Right lobe of liver (tissue), 6 donors: Measurements from ENCODE around the gene MPDZ. TPM values are rescaled to one million over a fixed set of nuclear protein-coding genes. Genes with fewer than 3 reads are reported as not detected.

ENCODE experiments used
- ATAC-seq, 4 donors: fragments of 200-7000 bp; cut with Tn5 transposase; one replicate each; pipeline ENCODE4 v1.9.1; 2020; ENCODE audit warnings: mild to moderate bottlenecking in 4 of 4, moderate library complexity in 4 of 4
- DNase-seq, 3 donors: peaks; one replicate each; pipeline ENCODE4 v3.0.0-alpha.2; 2020
- H3K27ac ChIP-seq, 3 donors: fragments of 200-600 bp; one replicate each; pipeline ENCODE4 v1.8.0; 2022
- H3K27me3 ChIP-seq, 2 donors: fragments of 200-600 bp; one replicate each; pipeline ENCODE4 v1.8.0; 2022
- H3K36me3 ChIP-seq, 4 donors: fragments of 200-600 bp; sonication (generic) in 1 of 4; one replicate each; pipeline versions ENCODE4 v1.5.1 to v1.8.0; 2017 to 2022; ENCODE audit warnings: control low read depth in 1 of 4
- H3K4me1 ChIP-seq, 4 donors: fragments of 200-600 bp; sonication (generic) in 1 of 4; one replicate each; pipeline versions ENCODE4 v1.5.1 to v1.8.0; 2017 to 2022; ENCODE audit warnings: control low read depth in 1 of 4
- H3K4me3 ChIP-seq, 3 donors: fragments of 200-600 bp; one replicate each; pipeline ENCODE4 v1.8.0; 2022
- H3K9me3 ChIP-seq, 4 donors: fragments of 200-600 bp; sonication (generic) in 1 of 4; one replicate each; pipeline versions ENCODE4 v1.5.1 to v1.8.0; 2017 to 2022; ENCODE audit warnings: control low read depth in 1 of 4
- POLR2A ChIP-seq: fragments of 450-650 bp; IDR thresholded peaks from one replicate; pipeline ENCODE4 v1.6.1; 2017; ENCODE audit warnings: antibody characterized with exemption, mild to moderate bottlenecking
- WGBS: methylation state at CpG from one replicate; pipeline ENCODE4 v1.1.6; 2018; ENCODE audit warnings: low coverage, low lambda C conversion rate; ENCODE audit not compliant: insufficient coverage; ENCODE audit errors: missing lambda C conversion rate; 5-methylcytosine and 5-hydroxymethylcytosine counted together
- intact Hi-C, 2 donors: fragments of 100-400 bp; cut with DNase I; formaldehyde crosslinking; loops; one replicate each; pipeline versions ENCODE4 v1.11.2 to v1.14.1; 2022
- total RNA-seq, 6 experiments: library from RNA; depleted of rRNA in 2 of 6; stranded (reverse); fragments of >200 nt in 2 of 6; fragmentation: NEBNext Ultra II Directional in 3 of 6; extraction: Animal tissue kit (Norgen Biotek cat#: 25700) in 3 of 6; gene quantifications; one replicate each; pipeline versions ENCODE4 v1.1.0 to v1.2.4, GENCODE V29; 2016 to 2023
- TF ChIP-seq, protein P1 (sequence below), 4 donors: fragments of 200-600 bp in 3 of 4; fragments of 450-650 bp in 1 of 4; IDR thresholded peaks; one replicate each; pipeline versions ENCODE4 v1.5.1 to v1.8.0; 2016 to 2022; ENCODE audit warnings: antibody characterized with exemption in 4 of 4, mild to moderate bottlenecking in 2 of 4
- donor health status: DM: no; HTN: yes; CAD: no.
- donor health status: DM: no; HTN: no; CAD: no.
- donor health status: DM: no; HTN: no; CAD: no.
- donor health status: DM: no; HTN: yes; CAD: no.
- donor health status: DM: no; HTN: yes; CAD: no.

Gene MPDZ
- total RNA-seq, 6 experiments from 2014 or later, result 29.3 to 62.8 (median 49.3) TPM

DNA sequence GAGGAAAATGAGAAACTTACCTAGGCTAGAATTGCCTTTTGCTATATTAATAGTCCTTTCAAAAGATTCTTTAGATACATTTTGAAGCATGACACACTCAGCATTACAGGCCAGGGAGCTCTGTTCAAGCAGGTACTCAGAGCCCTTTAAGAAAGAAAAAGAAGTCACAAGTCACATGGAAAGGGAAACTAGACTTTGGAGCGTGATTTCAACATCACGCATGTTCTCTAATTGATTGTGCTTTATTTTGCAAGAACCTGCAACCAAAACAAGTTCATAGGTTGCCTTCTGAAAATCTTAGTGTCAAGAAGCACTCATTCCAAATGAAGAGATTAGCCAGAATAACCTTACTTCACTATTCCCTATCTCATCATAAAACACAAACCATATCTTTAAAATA, 103.8 kb downstream of the MPDZ start:
- intact Hi-C loops, result no loop called here
- Histone ChIP-seq H3K4me1 (peaks cover 0 to 11% (median 4%) of the 10 kb centered on the region in 4 donors), H3K9me3 (no peaks in the 10 kb centered on the region), H3K27me3 (no peaks in the 10 kb centered on the region), H3K4me3 (peak overlapping the region; percentile 10 to 52 (median 39)), H3K27ac (peak overlapping the region; percentile 25 to 74 (median 69)), H3K36me3 (no peaks in the 10 kb centered on the region)
- peak; percentile 82 to 91 (median 84) for ATAC-seq
- peak in 1 of 3 donors; percentile 63 for DNase-seq
- 37% methylated on average over 2 of the region's 2 CpGs for WGBS
- peak; percentile 67 for TF ChIP-seq POLR2A
- TF ChIP-seq, protein P1, sequence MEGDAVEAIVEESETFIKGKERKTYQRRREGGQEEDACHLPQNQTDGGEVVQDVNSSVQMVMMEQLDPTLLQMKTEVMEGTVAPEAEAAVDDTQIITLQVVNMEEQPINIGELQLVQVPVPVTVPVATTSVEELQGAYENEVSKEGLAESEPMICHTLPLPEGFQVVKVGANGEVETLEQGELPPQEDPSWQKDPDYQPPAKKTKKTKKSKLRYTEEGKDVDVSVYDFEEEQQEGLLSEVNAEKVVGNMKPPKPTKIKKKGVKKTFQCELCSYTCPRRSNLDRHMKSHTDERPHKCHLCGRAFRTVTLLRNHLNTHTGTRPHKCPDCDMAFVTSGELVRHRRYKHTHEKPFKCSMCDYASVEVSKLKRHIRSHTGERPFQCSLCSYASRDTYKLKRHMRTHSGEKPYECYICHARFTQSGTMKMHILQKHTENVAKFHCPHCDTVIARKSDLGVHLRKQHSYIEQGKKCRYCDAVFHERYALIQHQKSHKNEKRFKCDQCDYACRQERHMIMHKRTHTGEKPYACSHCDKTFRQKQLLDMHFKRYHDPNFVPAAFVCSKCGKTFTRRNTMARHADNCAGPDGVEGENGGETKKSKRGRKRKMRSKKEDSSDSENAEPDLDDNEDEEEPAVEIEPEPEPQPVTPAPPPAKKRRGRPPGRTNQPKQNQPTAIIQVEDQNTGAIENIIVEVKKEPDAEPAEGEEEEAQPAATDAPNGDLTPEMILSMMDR (IDR thresholded peaks at IDR 0.05), result no peak

DNA sequence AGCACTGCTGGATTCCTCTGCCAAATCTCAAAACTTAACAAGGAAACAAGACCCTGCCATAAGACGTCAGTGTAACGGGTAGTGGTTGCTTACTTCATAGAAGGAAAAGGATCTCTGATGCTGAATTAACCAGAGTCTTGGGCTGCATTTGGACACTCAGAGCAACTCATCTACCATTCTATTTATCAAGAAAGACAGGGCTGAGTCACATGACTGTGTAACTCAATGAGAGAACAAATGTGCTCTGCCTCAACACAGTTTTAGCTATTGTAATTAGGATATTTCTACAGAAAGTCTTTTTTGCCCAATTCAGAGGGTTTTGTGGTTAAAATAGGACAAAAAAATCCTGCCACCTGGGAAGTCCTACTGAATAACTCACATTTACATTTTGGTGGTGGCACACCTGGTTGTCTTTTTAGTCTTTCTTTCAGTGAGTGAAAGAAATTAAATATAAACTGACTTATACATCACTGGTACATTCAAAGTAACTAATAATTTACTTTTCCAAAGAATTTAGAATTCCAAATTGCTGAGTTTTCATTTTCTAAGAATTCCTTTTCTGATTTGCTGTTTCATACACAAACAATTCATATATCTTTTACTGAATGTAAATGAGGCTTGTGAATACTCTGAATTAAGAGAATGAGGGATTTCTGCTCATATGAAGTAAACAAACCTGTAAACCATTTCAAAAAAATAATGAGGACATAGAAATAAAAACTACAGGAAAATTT, 104.4 kb downstream of the MPDZ start:
- intact Hi-C loops, result no loop called here
- TF ChIP-seq POLR2A, result no peak
- TF ChIP-seq, protein P1 (IDR thresholded peaks at IDR 0.05), result no peak
- Histone ChIP-seq H3K27ac (peak overlapping the region; percentile 25 to 74 (median 69)), H3K4me3 (peak overlapping the region; percentile 10 to 52 (median 39)), H3K4me1 (peaks cover 0 to 11% (median 4%) of the 10 kb centered on the region in 4 donors), H3K36me3 (no peaks in the 10 kb centered on the region), H3K9me3 (no peaks in the 10 kb centered on the region), H3K27me3 (no peaks in the 10 kb centered on the region)
- no peak for DNase-seq
- ATAC-seq, result peak; percentile 52 to 69 (median 61)
- WGBS, result 65% methylated on average over 2 of the region's 2 CpGs

DNA sequence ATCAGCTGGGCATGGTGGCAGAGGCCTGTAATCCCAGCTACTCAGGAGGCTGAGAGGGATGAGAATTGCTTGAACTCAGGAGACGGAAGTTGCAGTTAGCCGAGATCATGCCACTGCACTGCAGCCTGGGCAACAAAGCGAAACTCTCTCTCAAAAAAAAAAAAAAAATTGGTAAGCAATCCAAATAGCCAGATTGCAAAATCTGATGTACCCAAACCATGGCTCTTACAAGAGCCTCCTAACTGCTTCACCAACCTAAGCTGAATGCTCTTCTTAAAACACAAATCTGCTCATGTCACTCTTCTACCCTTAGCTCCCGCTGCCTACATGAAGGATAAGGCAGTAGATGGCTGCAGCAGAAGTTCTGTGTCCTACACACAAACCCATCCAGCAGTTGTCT, 105.9 kb downstream of the MPDZ start:
- intact Hi-C loops, result no loop called here
- Histone ChIP-seq H3K9me3 (no peaks in the 10 kb centered on the region), H3K27me3 (no peaks in the 10 kb centered on the region), H3K36me3 (no peaks in the 10 kb centered on the region), H3K4me3 (peak overlapping the region in 2 of 3 donors; percentile 39 to 52), H3K27ac (peak overlapping the region in 2 of 3 donors; percentile 69 to 74), H3K4me1 (peaks cover 0 to 11% (median 4%) of the 10 kb centered on the region in 4 donors)
- ATAC-seq (peak; percentile 73 to 81 (median 74)), DNase-seq (peak in 2 of 3 donors; percentile 20 to 48)
- 43% methylated on average over 4 of the region's 4 CpGs for WGBS
- no peak for TF ChIP-seq POLR2A
- TF ChIP-seq, protein P1 (IDR thresholded peaks at IDR 0.05), result no peak

DNA sequence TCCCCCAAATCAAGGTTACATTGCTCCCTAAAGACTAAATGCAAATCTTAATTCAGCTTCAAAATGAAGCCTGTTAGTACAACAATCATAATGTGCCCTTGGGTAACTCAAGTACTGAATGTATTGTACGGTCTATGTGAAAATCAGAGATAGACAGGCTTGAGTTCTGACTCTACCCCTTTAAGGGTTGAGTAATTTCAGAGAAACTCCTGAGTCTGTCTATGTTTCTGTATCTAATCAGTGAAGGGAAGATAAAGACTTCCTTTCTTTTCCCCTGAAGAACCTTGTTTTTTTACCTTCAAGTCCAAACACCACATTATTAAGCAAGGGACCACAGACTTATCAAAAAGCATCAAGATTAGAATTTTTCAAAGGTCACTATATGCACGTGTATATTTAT, 108.2 kb downstream of the MPDZ start:
- Histone ChIP-seq H3K27ac (no peak overlapping the region), H3K27me3 (no peaks in the 10 kb centered on the region), H3K4me3 (no peak overlapping the region), H3K36me3 (peaks cover 0 to 11% (median 1%) of the 10 kb centered on the region in 4 donors), H3K4me1 (peaks cover 0 to 5% (median 2%) of the 10 kb centered on the region in 4 donors), H3K9me3 (no peaks in the 10 kb centered on the region)
- TF ChIP-seq, protein P1 (IDR thresholded peaks at IDR 0.05), result no peak
- TF ChIP-seq POLR2A, result no peak
- intact Hi-C loops, result no loop called here
- ATAC-seq (no peak), DNase-seq (no peak)
- WGBS, result 35% methylated on average over 2 of the region's 2 CpGs
